ENCODE measurements around the gene GABPB2.
A peak's percentile ranks its signal among the peaks of the same experiment; 100 is the strongest.

The GABPB2 gene

DNA sequence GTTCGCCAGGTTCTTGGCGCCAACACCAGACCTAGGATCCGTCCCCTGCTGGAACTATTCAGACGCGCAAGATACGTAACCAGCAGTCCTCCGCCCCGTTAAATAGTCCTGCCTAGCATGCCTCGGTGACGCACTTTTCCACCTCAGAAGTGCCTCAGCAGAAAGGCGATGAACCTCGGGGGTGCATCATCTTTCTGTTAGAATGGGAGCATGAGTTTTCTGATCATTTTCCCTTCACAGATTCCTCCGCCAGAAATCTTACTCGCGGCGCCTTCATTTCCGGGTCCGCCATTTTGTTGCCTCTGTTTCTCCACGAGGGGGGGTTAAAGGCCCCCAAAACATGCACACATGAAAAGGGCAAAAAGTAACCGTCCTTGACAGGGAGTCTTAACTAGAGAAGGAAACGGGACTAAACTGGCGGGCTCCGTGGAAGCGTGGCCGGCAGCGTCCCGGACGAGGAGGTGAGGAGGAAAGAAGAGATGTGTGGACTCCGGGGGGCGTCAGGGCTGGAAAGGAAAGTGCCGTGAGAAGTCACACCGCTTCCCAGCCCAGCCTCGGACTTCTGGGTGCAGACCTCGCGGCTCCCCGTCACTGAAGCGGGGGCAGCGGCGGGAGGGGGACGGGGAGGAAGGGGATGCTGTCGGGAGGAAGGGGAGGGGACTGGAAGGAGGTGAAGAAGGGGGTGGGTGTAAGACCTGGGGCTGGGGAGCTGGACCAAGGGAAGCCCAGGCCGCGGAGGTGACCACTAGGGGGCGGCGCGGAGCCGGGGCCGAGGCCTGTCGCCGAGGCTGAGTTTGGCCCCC is at the start of gene GABPB2:
TSS of gene GABPB2 (plus strand) at position 288 of the 803 bp plus-strand sequence. CDS start 17,429 bp downstream, outside the sequence.
- peak; percentile 61 to 66 for DNase-seq (ENCODE audit: low read depth in 2 of 2)

DNA sequence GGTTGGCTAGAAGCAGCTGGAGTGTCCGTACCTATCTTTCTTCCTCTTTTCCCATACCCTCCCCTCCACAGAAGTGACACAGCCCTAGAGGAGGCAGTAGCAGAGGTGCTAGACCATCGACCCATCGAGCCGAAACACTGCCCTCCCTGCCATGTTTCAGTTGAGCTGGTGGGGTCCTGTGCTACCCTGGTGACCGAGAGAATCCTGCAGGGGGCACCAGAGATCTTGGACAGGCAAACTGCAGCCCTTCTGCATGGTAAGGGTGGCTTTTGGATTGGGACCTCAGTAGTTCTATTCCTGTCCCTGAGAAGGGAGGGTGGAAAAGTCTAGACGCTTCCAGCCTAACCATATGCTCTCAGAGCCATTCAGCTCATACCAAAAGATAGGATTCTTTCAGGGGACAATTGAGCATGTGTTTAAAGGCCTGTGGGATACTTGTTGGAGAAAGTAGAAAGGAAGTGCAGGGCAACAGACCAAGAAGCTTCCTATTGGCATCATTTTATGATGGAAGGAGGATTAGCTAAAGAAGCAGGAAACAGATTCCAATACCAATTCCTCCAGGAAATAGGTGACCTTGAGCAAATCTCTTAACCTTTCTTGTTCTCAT is 45.9 kb upstream of the GABPB2 start:
- DNase-seq (ENCODE audit: low read depth in 2 of 2), result peak; percentile 72 to 76

DNA sequence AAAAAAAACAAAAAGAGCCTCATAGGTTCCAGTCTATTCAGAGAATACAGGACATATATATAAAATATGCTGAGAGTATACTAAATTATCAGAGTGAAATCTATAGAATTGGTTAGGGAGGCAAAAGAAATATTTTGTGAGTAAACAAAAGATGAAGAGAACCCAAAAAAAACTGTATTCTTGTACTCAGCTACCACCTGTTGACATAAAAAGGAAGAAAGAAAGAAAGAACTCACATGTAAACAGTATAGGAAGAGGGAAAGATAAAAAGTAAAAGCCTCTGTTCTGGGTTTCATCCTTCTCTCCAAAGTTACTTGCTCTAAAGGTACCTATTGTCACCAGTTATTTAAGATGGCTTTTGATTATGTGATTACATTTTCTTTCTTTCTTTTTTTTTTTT is 44.1 kb upstream of the GABPB2 start:
- DNase-seq (ENCODE audit: low read depth in 2 of 2), result no peak

DNA sequence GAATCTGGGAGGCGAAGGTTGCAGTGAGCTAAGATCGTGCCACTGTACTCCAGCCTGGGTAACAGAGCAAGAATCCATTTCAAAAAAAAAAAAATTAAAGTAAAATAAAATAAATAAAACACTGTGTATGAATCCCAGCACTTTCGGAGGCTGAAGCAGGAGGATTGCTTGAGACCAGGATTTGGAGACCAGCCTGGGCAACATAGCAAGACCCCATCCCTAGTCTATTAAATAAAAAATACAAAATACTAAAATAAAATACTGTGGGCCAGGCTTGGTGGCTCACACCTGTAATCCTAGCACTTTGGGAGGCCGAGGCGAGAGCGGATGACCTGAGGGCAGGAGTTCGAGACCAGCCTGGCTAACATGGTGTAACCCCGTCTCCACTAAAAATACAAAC is 38.4 kb upstream of the GABPB2 start:
- DNase-seq (ENCODE audit: low read depth in 2 of 2), result no peak

DNA sequence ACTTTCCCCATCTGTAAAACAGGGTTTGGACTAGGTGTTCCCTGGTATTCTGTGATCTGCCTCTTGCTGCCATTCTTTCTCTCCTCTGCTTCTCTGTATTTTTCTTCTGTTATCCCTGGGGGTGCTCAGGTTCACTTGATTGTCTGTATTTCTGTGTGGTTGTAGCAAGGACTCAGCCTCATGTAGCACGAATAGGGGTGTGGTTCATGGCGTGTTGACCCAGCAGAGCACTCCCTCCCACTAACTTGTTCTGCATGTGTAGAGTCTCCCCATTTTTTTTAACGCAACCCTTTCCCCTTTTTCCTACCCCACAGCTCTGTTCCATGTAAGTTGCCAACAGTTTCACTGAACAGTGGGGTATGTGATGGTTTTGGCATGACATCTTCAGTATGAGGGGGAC is 35.4 kb upstream of the GABPB2 start:
- no peak for DNase-seq (ENCODE audit: low read depth in 2 of 2)

DNA sequence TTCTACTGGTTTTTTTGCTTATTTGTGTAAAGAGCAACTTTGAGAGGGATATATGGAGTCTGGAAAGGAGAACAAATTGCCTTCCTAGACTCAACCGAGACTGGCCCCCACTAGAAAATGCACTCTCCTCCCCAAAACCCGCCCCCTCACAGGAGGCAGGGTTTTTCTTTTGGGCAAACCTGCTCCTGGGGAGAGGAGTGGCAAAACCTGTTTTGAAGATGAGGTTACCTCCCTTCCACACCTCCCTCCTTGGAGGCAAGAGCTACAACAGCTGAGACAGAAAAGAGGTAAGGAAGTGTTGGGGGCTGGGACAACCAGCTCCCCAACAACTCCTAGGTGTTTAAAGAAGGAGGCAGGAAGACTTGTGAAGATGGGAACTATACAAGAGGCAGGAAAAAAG is 34.2 kb upstream of the GABPB2 start, which contains the start of gene BNIPL:
TSS of gene BNIPL (plus strand) at position 231 of the 400 bp plus-strand sequence. CDS start at position 371, 140 bp downstream.
- DNase-seq (ENCODE audit: low read depth in 2 of 2), result no peak

DNA sequence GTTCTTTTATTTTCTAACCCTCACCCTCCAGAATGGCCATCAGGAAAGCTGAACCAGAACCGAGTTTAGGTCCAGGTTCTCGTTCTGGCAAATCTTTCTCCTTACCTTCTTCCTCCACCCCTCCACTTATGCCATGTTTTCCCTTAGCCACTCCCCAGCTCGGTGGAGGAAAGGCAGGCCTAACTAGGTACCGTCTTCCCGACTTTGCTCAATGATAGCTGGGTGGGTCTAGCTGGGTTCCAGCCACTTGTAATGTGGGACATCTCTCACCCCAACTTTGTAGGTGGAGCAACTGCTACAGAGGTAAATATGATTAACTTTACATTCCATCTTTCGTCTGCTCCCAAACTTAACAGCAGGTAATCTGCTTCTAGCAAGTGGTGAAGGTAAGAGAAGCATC is 33.5 kb upstream of the GABPB2 start:
- no peak for DNase-seq (ENCODE audit: low read depth in 2 of 2)

DNA sequence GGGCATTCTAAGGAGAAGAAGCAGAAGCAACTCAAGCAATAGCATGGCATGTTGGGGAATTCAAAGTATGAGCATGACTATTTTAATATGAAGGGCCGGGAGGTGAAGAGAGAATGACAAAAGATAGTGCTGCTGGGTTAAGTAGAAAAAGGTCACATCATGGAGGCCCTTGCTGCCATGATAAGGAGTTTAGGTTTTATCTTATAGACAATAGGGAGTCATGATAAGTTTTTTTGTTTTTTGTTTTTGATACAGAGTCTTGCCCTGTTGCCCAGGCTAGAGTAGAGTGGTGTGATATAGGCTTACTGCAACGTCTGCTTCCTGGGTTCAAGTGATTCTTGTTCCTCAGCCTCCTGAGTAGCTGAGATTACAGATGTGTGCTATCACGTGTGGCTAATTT is 31.0 kb upstream of the GABPB2 start:
- no peak for DNase-seq (ENCODE audit: low read depth in 2 of 2)

DNA sequence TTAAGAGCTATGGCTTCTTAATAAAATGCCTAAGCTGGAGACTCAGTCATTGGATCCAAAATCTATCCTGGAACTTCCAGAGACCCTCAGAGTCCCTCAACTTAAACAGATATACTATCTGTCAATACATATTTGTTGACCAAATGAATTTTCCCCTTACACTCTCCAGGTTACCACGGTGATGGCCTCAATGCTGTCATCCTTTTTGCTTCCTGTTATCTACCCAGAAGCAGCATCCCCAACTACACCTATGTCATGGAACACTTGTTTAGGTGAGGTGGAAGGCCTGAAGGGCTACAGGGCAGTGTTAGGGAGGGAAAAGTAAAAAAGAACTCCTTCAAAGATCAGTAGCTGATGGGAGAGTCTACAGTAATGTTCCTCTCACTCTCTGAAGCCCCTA is 27.4 kb upstream of the GABPB2 start:
- no peak for DNase-seq (ENCODE audit: low read depth in 2 of 2)

DNA sequence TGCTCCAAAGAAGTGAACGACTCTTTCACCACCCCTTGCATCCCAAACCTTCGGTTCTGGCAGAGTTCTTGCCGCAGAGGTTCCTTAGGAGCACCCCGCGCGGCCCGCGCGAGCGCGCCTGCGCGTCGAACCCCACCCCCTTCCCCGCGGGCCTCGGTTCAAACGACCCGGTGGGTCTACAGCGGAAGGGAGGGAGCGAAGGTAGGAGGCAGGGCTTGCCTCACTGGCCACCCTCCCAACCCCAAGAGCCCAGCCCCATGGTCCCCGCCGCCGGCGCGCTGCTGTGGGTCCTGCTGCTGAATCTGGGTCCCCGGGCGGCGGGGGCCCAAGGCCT is 23.0 kb upstream of the GABPB2 start, which contains the start of gene C1orf56:
TSS of gene C1orf56 (plus strand) at position 161 of the 334 bp plus-strand sequence. CDS start at position 258, 97 bp downstream.
- peak in 1 of 2 donors; percentile 45 for DNase-seq (ENCODE audit: low read depth in 2 of 2)

DNA sequence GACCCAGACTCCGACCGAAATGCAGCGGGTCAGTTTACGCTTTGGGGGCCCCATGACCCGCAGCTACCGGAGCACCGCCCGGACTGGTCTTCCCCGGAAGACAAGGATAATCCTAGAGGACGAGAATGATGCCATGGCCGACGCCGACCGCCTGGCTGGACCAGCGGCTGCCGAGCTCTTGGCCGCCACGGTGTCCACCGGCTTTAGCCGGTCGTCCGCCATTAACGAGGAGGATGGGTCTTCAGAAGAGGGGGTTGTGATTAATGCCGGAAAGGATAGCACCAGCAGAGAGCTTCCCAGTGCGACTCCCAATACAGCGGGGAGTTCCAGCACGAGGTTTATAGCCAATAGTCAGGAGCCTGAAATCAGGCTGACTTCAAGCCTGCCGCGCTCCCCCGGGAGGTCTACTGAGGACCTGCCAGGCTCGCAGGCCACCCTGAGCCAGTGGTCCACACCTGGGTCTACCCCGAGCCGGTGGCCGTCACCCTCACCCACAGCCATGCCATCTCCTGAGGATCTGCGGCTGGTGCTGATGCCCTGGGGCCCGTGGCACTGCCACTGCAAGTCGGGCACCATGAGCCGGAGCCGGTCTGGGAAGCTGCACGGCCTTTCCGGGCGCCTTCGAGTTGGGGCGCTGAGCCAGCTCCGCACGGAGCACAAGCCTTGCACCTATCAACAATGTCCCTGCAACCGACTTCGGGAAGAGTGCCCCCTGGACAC is 22.5 kb upstream of the GABPB2 start:
- no peak for DNase-seq (ENCODE audit: low read depth in 2 of 2)

DNA sequence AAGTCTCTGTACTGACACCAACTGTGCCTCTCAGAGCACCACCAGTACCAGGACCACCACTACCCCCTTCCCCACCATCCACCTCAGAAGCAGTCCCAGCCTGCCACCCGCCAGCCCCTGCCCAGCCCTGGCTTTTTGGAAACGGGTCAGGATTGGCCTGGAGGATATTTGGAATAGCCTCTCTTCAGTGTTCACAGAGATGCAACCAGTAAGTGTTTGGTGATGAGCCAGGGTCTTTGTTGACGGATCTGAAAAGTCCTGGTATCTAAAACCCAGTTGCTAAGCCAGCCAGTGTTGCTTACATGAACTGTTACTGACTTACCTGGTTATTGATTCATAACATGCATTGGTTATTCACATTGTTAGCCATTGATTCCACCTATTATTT is 21.9 kb upstream of the GABPB2 start:
- DNase-seq (ENCODE audit: low read depth in 2 of 2), result no peak

DNA sequence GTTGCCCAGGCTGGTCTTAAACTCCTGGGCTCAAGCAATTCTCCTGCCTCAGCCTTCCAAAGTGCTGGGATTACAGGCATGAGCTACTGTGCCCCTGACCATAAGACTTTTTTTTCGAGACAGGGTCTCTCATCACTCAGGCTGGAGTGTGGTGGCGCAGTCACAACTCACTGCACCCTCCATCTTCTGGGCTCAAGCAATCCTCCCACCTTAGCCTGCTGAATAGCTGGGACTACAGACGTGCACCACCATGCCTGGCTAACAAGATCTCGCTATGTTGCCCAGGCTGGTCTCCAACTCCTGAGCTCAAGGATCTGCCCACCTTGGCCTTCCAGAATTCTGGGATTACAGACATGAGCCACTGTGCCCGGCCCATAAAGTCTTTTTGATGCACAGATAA is 21.1 kb upstream of the GABPB2 start:
- DNase-seq (ENCODE audit: low read depth in 2 of 2), result no peak

DNA sequence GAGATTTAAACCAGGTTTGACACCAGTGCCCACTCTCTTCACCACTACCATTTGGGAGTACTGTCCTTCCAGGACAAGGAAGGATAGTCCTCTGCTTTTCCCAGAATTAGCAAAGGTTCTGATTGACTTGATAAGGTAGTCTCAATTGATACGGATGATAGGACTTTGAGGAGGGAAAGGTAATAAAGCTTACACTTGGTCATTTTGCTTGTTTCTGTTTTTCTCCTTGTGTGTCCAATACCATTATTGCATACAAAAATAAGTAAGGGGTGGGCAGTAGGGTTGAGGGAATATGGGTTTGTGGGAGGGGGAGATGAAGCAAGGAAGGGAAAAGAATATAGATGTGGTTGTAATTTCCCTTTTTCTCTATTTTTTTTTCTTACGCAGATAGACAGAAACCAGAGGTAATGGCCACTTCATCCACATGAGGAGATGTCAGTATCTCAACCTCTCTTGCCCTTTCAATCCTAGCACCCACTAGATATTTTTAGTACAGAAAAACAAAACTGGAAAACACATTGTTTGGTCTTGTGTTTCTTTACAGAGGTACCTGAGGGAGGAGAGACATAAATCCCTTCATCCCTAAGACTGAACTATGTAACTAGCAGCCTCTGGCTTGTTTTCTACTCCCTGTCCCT is 20.4 kb upstream of the GABPB2 start:
- no peak for DNase-seq (ENCODE audit: low read depth in 2 of 2)

DNA sequence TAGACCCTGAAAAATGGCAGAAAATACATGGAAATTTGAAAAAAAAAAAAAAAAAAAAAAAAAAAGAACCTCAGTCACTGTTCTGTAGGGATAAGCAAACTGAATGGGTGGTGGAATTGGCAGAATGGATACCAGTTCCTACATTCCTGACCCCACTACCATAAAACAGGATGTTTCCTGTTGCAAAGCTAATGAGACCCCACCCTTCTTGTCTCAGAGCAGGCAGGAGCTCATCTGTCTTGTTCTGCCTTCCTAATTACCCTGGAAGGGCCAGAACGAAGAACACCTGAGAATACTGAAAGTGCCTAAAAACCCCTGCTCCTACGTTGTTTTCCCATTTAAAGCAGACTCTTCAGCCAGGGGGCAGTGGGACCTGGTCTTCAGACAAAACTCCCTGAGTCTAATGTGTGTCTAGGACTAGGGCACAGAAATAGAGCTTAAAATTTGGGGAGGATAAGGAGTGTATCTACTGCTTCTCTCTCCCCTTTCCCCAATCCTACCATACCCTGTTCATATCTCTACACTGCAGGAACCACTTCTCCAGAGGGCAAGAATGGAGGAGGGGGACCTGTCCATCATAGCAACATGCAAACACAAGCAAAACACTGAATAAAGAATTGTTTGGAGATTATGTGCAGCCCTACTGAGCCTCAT is 19.1 kb upstream of the GABPB2 start:
- DNase-seq (ENCODE audit: low read depth in 2 of 2), result no peak

DNA sequence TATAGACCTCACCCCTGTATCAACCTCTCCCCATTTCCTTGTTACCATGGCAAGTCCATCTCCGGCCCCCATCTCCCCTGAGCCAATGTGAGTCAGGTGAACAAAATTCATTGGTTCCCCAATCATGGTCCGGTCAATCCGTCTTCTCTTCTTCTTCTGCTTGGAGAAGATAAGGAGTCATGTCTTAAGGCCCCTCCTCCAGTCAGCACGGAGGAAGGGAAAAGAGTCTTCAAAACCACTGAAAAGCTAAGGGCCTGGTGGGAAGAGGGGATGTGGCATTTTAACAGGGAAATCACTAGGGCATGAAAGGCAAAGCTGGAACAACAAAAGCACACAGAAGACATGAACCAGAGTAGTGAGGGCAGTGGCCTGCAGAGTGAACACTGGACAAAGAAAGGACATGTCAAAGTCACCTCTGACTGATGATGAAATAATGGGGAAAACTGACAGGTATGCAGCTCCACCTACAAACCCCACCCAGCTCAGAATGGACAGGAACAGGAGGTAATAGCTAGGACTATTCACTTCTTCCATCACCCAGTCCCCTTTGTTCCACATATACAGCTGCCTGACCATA is 15.5 kb upstream of the GABPB2 start:
- DNase-seq (ENCODE audit: low read depth in 2 of 2), result no peak

DNA sequence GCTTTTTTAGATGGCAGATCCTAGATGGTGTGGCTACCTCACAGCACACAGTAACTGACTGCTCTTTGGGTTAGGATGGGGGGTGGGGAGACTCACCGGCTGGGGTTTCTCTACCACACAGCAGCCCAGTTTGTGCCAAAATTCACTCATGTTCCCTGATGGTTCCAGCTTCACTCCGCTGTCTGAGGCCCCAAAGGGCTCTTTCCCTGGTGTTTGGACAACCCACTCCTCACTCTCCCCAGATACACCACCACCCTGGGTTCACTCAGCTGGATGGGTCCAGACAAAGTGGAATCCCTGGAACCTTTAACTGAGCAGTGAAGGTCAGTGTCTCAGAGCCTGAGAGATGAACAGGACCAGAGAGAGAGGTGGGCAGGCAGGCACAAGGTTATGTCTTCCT is 15.0 kb upstream of the GABPB2 start:
- DNase-seq (ENCODE audit: low read depth in 2 of 2), result no peak

DNA sequence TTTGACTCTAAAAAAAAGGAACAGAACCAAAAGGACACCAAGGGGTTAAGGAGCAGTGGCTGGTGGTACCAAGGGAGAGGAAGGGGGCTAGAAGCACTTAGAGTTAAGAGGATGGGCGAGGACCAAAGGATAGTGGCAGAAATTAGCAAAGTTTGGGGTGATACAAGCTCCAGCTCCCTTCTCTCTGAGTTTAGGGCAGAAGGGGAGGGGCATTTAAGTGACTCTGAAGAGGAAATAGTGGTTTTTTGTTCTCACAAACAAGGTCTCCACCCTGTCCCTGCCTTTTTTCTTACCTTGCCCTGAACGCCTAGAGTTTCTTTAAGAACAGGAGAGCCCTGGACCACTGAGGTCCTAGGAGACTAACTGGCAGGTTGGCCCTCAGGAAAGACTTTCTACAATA is 14.4 kb upstream of the GABPB2 start:
- DNase-seq (ENCODE audit: low read depth in 2 of 2), result no peak

DNA sequence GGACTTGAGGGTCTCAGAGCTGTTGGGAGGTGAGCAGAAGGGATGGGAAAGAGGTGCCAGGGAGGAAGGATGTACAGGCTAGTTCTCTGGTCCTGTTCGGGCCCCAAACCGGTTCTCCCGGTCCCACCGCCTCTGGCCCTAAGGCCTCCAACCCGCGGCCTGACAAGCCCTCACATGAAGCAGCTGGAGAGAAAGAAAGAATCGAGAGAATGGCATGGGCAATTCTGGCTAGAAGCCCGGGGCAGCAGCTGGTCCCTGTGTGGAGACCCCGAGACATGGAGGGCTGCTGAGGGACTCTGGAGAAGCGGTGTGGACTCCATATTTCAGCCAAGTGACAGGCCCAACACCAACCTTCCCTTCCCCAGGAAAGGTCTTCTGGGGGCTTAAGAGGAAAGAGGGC is 11.9 kb upstream of the GABPB2 start:
- DNase-seq (ENCODE audit: low read depth in 2 of 2), result no peak

DNA sequence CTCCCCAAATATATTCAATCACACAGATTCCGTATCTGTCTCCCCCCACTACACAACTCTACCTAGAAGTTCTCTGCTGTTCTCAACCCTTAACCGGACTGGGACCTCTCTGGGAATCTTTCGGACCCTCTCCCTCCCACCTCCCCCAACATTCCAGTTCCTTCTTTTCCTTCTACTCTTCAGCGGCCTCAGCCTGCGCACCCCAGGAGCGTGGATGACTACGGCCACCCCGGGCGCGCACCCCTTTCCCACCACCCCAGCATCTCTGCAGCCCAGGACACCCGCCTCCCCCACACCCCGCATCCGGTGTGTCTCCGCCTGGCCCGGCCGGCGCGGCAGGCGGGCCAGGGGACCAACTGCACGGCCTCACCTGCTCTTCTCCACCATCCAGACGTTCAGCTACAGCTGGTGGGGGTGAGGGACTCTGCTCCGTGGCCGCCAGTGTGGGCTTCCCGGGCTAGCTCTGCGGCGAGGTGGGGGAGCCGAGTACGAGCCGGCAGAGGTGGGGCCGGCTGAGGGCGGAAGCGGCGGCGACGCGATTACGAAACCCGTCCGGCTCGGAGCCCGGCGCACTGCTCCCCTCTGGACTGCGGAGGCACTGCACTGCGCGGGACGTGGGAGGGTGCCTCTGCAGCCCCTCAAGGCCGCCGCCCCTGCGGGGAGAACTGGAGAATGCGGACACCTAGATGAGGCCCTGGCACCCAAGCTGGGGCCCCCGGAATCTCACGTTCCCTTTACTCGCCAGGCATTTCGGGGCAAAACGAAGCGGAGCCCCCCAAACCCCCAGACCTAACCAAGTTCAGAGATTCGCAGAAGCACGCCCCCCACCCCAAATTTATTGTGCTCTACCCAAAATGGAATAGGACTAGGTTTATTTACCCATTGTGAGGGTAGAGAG is 11.2 kb upstream of the GABPB2 start, which contains the start of gene CDC42SE1:
TSS of gene CDC42SE1 (minus strand) at position 514 of the 898 bp plus-strand sequence. CDS start 3,892 bp downstream, outside the sequence.
- peak; percentile 59 to 70 for DNase-seq (ENCODE audit: low read depth in 2 of 2)

All from activated CD8-positive, alpha-beta memory T cell treated with anti-CD3 and anti-CD28 coated beads for 4 hours (primary cell).